ENCODE data around the gene TRAPPC3. TPM values are rescaled to one million over a fixed set of nuclear protein-coding genes. Genes with fewer than 3 reads are reported as not detected.

Gene TRAPPC3
- total and polyA plus RNA-seq, 2 donors (not counting 1 experiment from before 2014, with no cell fraction given) = 40.5 to 42.1 TPM

DNA sequence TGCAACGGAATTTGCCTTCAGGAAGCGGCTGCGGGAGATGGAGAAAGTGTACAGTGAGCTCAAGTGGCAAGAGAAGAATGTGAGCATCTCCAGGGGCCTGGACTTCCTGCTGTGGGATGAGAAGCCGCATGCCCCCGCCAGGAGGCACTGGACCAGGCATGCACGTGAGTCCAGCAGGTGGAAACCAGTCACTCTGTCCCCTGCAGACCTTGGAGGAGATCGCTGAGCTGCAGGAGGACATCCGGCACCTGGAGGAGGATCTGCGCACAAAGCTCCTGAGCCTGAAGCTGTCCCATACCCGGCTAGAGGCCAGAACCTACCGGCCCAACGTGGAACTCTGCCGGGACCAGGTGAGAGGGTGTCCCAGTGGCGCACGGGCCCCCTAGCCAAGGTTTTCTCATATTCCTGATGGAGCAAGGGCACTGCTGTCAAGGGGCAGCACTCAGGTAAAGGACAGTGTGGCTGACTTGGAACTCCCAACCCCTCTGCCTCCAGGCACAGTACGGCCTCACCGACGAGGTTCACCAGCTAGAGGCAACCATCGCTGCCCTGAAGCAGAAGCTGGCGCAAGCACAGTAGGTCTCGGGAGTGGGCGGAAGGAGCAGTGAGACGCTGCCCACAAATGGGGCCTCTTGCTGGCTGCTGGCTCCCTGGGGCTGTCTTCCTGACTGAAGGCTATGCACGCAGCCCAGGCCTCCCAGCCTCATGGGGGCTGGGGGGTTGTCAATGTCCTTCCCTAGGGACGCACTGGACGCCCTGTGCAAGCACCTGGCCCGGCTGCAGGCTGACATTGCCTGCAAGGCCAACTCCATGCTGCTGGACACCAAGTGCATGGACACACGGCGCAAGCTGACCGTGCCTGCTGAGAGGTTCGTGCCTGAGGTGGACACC is 61.8 kb downstream of the TRAPPC3 start:
- 96% methylated on average over 30 of the region's 31 CpGs for WGBS (ENCODE audit: insufficient coverage)
- intact Hi-C loops (cut with micrococcal nuclease) = loop anchor here (1.0 to 2.0 kb wide), 6 partner anchors 62 to 363 kb away; partner anchors contain the start of genes AGO1, AGO3, OSCP1 and THRAP3
- Histone ChIP-seq H3K4me3 (ENCODE audit: control extremely low read depth in 1 of 5, extremely low read depth in 1 of 5, insufficient read depth in 1 of 5, low read depth in 2 of 5, low read length in 4 of 5) (no peak overlapping the region), H3K9ac (ENCODE audit: low read length) (no peak overlapping the region), H3K4me1 (ENCODE audit: control insufficient read depth in 2 of 2, insufficient read depth in 2 of 2, low read length in 2 of 2) (peaks cover 26 to 32% of the 10 kb centered on the region in 2 donors), H3K4me2 (replicated peaks; ENCODE audit: low read depth, low read length, poor library complexity, severe bottlenecking) (no peak overlapping the region), H3K36me3 (replicated peaks in 1 of 2; ENCODE audit: control extremely low read depth in 1 of 2, control insufficient read depth in 1 of 2, extremely low read depth in 1 of 2, insufficient read depth in 2 of 2, low read length in 1 of 2) (peaks cover 0 to 14% of the 10 kb centered on the region in 2 experiments), H3K79me2 (ENCODE audit: control insufficient read depth, insufficient read depth, low read length) (peaks cover 43% of the 10 kb centered on the region), H3K9me3 (ENCODE audit: control extremely low read depth in 1 of 3, control insufficient read depth in 2 of 3, insufficient read depth in 1 of 3, low read length in 2 of 3) (peaks cover 0 to 3% (median 0%) of the 10 kb centered on the region in 3 donors), H3K27ac (ENCODE audit: low read length in 2 of 2) (no peak overlapping the region), H4K20me1 (ENCODE audit: control insufficient read depth, insufficient read depth, low read length, poor library complexity, severe bottlenecking) (no peaks in the 10 kb centered on the region), H2AFZ (ENCODE audit: insufficient read depth, low read depth, low read length, poor library complexity, severe bottlenecking) (peak overlapping the region; percentile 96), H3K27me3 (replicated peaks in 1 of 4; ENCODE audit: control extremely low read depth in 1 of 4, control insufficient read depth in 3 of 4, insufficient read depth in 4 of 4, low read length in 3 of 4) (peaks cover 0 to 25% (median 12%) of the 10 kb centered on the region in 4 experiments)
- no peaks in the 10 kb centered on the region for H3K9me3 Mint-ChIP-seq (ENCODE audit: insufficient read depth)
- H3K4me1 Mint-ChIP-seq = peaks cover 22% of the 10 kb centered on the region
- ChIA-PET CTCF (interaction anchor here (0.7 to 1.4 kb wide), 5 partner anchors 62 to 204 kb away, joined by 3 to 5 read pairs (median 3); partner anchors contain the start of genes AGO1, AGO3 and TRAPPC3), POLR2A (interaction anchor here (0.6 to 0.7 kb wide), 2 partner anchors 9 to 53 kb away, joined by 4 to 5 read pairs; no protein-coding TSS in a partner anchor)
- peak overlapping the region; percentile 82 for H3K27ac Mint-ChIP-seq
- ATAC-seq (ENCODE audit: low read depth) (no peak), DNase-seq (peak; percentile 33)
- TF ChIP-seq, protein P1, sequence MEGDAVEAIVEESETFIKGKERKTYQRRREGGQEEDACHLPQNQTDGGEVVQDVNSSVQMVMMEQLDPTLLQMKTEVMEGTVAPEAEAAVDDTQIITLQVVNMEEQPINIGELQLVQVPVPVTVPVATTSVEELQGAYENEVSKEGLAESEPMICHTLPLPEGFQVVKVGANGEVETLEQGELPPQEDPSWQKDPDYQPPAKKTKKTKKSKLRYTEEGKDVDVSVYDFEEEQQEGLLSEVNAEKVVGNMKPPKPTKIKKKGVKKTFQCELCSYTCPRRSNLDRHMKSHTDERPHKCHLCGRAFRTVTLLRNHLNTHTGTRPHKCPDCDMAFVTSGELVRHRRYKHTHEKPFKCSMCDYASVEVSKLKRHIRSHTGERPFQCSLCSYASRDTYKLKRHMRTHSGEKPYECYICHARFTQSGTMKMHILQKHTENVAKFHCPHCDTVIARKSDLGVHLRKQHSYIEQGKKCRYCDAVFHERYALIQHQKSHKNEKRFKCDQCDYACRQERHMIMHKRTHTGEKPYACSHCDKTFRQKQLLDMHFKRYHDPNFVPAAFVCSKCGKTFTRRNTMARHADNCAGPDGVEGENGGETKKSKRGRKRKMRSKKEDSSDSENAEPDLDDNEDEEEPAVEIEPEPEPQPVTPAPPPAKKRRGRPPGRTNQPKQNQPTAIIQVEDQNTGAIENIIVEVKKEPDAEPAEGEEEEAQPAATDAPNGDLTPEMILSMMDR (IDR thresholded peaks at IDR 0.05) = no peak
- TF ChIP-seq EZH2 (IDR thresholded peaks at IDR 0.05; ENCODE audit: borderline replicate concordance, insufficient read depth, low read depth, low read length, poor library complexity, severe bottlenecking) = no peak
- peaks cover 18% of the 10 kb centered on the region for H3K27me3 Mint-ChIP-seq
- H3K4me3 Mint-ChIP-seq = peak overlapping the region; percentile 97

Small RNA genes lying within 50 kb of the gene (small RNA-seq; reads per million reads assigned to genes)
- gene RN7SL131P (ENCODE audit: insufficient read length, low read depth, low replicate concordance) = not detected

Other genes starting within 250 kb of the TRAPPC3 start
- gene AGO3, start 218.4 kb downstream of the TRAPPC3 start, total RNA-seq = 44.9 and 52.5 TPM in 2 replicates
- gene AGO3, start 218.4 kb downstream of the TRAPPC3 start, polyA plus RNA-seq = 5.1 and 9.0 TPM in 2 replicates
- not detected in 2 replicates for gene TEKT2, start 65.4 kb downstream of the TRAPPC3 start, total RNA-seq
- 0.25 TPM in 1 of 2 replicates, not detected in the other for gene TEKT2, start 65.4 kb downstream of the TRAPPC3 start, polyA plus RNA-seq
- gene ADPRS, start 60.6 kb downstream of the TRAPPC3 start, total RNA-seq = 20.9 and 24.0 TPM in 2 replicates
- 15.0 and 17.4 TPM in 2 replicates for gene ADPRS, start 60.6 kb downstream of the TRAPPC3 start, polyA plus RNA-seq
- gene COL8A2, start 24.3 kb downstream of the TRAPPC3 start, total RNA-seq = 0.17 TPM in 2 replicates
- not detected in 2 replicates for gene COL8A2, start 24.3 kb downstream of the TRAPPC3 start, polyA plus RNA-seq
- 65.2 and 66.4 TPM in 2 replicates for gene MAP7D1, start 6.7 kb upstream of the TRAPPC3 start, total RNA-seq
- 44.2 and 75.6 TPM in 2 replicates for gene MAP7D1, start 6.7 kb upstream of the TRAPPC3 start, polyA plus RNA-seq
- gene THRAP3, start 75.0 kb upstream of the TRAPPC3 start, total RNA-seq = 153 and 159 TPM in 2 replicates
- gene THRAP3, start 75.0 kb upstream of the TRAPPC3 start, polyA plus RNA-seq = 34.5 and 64.1 TPM in 2 replicates
- 1.8 and 2.6 TPM in 2 replicates for gene SH3D21, start 156.9 kb upstream of the TRAPPC3 start, total RNA-seq
- 0.49 and 0.79 TPM in 2 replicates for gene SH3D21, start 156.9 kb upstream of the TRAPPC3 start, polyA plus RNA-seq
- gene EVA1B, start 174.2 kb upstream of the TRAPPC3 start, total RNA-seq = 1.4 and 2.9 TPM in 2 replicates
- 0.67 and 1.2 TPM in 2 replicates for gene EVA1B, start 174.2 kb upstream of the TRAPPC3 start, polyA plus RNA-seq
- 69.1 and 72.8 TPM in 2 replicates for gene STK40, start 236.4 kb upstream of the TRAPPC3 start, total RNA-seq
- gene STK40, start 236.4 kb upstream of the TRAPPC3 start, polyA plus RNA-seq = 53.1 and 53.5 TPM in 2 replicates
- 70.6 and 73.5 TPM in 2 replicates for gene LSM10, start 248.4 kb upstream of the TRAPPC3 start, total RNA-seq
- gene LSM10, start 248.4 kb upstream of the TRAPPC3 start, polyA plus RNA-seq = 69.3 and 136 TPM in 2 replicates